HG03558 (cell line): ENCODE results near the gene TFE3.

Experiments used
- ATAC-seq: cut with Tn5 transposase; IDR thresholded peaks from one replicate; pipeline ENCODE4 v1.9.1; 2021; ENCODE audit warnings: moderate number of reproducible peaks; ENCODE audit not compliant: unreplicated experiment; ENCODE audit errors: extremely low read depth

The TFE3 gene

DNA sequence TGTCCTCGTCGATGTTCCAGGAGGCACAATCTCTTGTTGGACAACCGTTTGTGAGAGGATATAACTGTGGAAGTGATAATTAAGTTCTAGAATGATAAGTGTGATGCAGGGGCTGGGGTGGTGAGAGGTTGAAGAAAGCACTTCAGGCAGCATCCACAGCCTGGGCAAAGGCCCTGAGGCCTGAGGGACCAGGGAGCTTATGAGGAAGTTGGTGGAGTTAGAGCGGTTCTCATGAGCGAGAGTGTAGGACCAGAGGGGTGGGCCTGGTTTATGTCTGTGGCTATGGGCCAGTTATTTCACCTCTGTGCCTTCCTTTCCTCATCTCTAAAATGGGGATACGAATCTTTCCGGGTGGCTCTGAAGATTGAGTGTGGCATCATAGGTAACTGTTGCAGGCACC lies 18.3 kb upstream of the TFE3 start:
- no peak for ATAC-seq

GRCh38 chrX:49060914-49061313 lies 17.8 kb upstream of the TFE3 start:
- ATAC-seq, result no peak

- no peak for ATAC-seq
Measured at GRCh38 chrX:49059681-49060085, 16.5 kb upstream of the TFE3 start.

- ATAC-seq, result no peak
Measured at GRCh38 chrX:49059201-49059600, 16.0 kb upstream of the TFE3 start.

GRCh38 chrX:49058794-49059193 lies 15.6 kb upstream of the TFE3 start, which contains the start of gene CCDC120:
Gene CCDC120 (plus strand): TSS chrX:49058999. CDS start chrX:49062042, 3,043 bp downstream.
- no peak for ATAC-seq

- no peak for ATAC-seq
Measured at GRCh38 chrX:49054073-49054762, 11.1 kb upstream of the TFE3 start.

DNA sequence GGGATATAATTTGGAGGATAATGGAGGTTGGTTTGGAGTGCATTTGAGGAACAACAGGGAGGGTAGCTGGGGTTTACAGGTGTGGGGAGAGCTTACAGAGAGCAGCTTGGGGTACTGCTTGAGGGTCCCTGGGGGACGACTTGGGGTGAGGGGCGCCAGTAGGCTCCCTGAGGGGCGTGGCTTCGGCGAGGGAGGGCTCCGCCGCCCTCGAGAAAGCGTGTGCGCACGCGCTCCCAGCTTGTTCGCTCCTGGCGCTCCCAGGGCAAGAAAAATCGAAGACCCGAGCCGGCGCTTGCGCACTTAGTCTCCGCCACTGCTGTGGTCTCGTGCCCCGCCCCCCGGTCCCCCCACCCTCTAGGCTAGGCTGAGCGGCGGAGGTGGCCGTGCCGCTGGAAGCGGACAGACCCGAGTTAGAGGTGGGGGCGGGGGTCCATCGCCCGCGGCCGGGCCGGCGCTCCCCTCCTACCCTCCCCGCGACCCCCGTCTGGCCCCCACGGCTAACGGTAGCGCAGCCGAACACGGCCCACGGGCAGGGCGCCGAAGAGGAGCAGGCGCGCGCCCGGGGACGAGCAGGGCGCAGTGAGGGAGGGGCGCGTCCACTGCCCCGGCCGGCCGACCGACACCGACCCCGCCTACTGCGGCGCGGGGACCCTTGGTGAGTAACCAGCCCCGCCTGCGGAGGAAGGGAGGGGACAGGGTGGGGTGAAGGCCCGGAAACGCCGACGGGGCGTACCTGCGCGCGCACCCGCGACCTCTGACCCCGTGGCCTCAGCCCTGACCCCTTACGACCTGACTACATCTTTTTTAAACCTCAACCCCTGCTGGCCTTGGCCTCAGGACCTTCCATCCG lies 10.3 kb upstream of the TFE3 start:
- no peak for ATAC-seq

GRCh38 chrX:49043987-49044281 lies 777 bp upstream of the TFE3 start:
- no peak for ATAC-seq

DNA sequence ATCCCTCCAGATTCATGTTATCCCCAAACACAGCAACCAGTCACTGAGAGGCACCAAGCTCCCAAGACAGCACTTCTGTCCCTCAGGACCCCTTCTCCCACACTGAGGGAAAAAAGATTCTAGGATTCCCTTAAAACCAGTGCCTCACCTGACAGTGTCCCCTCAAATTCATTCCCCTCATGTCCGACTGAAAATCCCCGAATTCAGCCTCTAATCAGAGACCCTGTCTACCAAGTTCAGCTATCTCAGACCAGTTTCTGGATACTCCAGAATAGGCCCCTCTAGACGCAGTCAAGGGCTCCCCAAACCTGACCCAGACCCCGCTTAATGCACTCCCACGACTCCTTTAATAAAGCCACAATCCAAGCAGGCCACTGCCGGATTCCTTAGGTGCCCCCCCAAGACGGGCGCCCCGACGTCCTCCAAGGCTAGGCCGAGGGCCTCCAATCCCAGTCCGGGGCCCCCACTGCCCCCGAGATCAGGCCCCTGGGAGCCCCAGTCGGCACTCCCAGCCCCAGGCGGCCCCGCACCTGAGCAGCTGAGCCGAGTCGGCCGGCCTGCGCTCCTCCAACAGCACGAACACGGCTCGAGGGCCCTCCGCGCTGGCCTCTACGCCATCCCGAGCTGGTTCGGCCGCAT lies 457 bp downstream of the TFE3 start:
- no peak for ATAC-seq

- no peak for ATAC-seq
Measured at GRCh38 chrX:49041744-49042580, 1.2 kb downstream of the TFE3 start.

DNA sequence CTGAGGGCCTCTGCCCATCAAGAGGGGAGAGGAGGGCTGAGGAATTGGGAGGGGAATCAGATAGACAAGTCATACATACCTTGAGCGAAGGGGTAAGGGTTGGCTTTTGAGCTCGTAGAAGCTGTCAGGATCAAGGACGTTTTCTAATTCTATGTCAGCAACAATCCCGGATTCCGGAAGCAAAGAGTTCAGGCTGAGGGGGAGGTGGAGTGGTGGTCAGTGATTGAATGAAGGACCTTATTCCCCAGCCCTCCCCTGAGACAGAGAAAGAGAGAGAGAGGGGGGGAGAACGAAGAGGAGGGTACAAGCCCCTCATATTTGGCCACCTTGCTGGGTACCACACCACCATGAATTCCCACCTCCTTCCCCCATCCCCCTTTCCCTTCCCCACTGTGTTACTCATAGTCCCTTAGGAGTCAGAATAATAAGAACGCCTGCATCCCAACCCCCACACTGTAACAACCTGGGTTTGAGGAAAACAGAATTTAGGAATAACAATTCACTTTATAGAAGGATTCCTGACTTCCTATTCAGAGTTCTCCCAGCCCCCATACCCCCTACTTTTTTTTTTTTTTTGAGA lies 2.7 kb downstream of the TFE3 start:
- no peak for ATAC-seq

DNA sequence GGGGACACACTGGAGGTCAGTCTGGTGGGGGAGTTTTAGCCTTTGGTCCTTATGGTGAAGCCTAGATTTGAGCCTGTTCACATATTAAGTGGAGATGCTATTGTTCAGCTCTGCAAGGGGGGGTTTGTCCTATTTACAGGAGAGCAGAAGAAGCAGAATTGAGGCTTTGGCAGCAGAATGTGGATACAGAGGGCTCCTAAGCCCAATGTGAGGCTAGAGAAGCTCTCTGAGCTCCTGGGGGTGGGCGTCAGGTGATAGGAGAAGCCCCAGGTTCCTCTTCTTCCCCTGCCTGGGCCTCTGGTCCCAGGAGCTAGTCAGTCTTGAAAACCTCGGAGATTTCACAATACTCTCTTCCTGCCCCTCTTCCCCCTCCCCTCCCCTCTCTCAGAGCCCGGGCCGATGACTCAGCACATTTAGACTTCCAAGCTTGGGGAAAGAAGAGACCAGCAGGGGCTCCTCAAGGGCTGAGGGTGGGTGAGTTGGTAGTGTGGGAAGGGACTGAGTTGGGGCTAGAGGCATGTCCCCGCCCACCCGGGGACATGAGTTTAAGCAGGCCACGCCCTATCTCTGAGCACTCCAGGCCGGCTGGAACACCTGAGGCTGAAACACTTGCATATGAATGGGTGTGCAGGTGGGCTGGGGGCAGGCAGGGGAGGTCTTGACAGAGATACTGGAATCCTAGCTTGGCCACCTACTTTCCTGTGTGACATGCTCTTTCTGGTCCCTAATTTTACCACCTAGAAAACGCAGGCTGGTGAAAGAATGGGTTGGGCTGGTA lies 3.4 kb downstream of the TFE3 start:
- ATAC-seq, result no peak

DNA sequence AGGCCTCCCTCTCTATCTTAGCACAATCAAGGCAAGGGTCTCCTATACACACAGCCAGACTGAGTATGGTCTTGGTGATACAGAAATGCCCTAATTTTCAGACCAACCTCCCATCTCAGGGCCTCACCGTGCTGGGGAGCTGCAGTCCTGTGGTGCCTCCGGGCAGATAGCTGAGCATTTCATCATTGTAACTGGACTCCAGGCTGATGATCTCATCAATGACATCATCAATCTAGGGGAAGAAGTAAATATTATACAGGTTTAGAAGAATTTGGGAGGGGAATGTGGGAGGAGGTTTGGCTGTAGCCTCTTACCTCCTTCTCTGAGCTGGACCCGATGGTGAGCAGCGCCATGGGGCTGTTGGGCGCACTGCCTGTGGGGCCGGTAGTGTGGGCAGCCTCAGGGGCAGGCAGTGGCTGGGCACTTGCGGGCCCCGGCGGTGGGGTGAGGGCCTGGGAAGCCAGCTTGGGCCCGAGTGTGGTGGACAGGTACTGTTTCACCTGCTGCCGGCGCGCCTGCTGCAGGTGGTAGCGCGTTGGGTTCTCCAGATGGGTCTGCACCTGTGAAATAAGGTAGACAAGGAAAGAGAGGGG lies 5.2 kb downstream of the TFE3 start:
- no peak for ATAC-seq

DNA sequence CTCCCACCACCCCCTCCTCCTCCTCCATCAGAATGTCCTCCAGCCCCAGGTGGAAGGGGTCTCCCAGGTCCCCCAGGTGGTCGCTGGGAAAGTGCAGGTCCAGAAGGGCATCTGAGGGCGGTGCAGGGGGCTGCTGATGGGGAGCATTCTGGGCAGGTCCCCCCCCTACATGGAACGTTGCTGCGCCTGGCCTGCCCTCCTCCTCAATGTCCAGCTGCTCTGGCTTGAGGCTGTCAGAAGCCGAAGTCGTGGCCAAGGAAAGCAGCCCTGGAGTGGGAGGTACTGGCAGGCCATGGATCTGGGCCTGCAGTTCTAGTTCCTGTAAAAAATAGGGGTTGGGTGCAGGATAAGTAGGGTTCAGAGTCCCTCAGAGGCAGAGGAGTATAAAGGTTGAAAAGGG lies 12.9 kb downstream of the TFE3 start:
- ATAC-seq, result no peak

- no peak for ATAC-seq
Measured at GRCh38 chrX:49029876-49030275, 13.3 kb downstream of the TFE3 start.

- ATAC-seq, result no peak
Measured at GRCh38 chrX:49019599-49020249, 23.4 kb downstream of the TFE3 start.

DNA sequence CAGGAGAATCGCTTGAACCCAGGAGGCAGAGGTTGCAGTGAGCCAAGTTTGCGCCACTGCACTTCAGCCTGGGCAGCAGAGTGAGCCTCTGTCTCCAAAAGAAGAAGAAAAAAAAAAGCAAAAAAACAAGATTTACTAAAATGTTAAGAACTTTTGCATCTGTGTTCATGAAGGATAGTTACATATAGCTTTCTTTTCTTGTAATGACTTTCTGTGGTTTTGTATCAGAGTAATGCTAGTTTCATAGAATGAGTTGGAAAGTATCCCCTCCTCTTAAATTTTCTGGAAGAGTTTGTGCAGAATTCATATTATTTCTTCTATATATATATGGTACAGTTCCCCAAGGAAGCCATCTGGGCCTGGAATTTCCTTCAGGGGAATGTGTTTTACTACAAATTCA lies 24.1 kb downstream of the TFE3 start:
- no peak for ATAC-seq

- ATAC-seq, result no peak
Measured at GRCh38 chrX:49003696-49004095, 39.5 kb downstream of the TFE3 start.
